ENCODE results near the gene RFX1.

- TF ChIP-seq CTCF (IDR thresholded peaks at IDR 0.05; ENCODE audit: low read length) (no peak), EZH2phosphoT487 (IDR thresholded peaks at IDR 0.05; ENCODE audit: low read length) (no peak), EZH2 (optimal IDR thresholded peaks at IDR 0.05; ENCODE audit: low read depth, low read length) (no peak)
These were observed 79.4 kb downstream of the RFX1 start for GRCh38 chr19:13926715-13927114.

Measured in MM.1S (cell line).